GM23248 (cell line): ENCODE data around the gene UGT3A1.

Experiments used
- EZH2 ChIP-seq: fragments of 200-600 bp; sonication (generic); IDR thresholded peaks from 2 replicates; pipeline ENCODE4 v1.6.1; 2018; ENCODE audit warnings: antibody characterized with exemption, mild to moderate bottlenecking; ENCODE audit not compliant: insufficient read depth, poor library complexity, severe bottlenecking
- EZH2phosphoT487 ChIP-seq: fragments of 200-600 bp; sonication (generic); IDR thresholded peaks from 2 replicates; pipeline ENCODE4 v1.6.1; 2018; ENCODE audit warnings: antibody characterized with exemption, moderate library complexity, mild to moderate bottlenecking, low read depth; ENCODE audit not compliant: insufficient read depth

- TF ChIP-seq EZH2 (no peak), EZH2phosphoT487 (no peak)
Observed at GRCh38 chr5:36017004-36017403, 25.8 kb upstream of the UGT3A1 start.
